Gastrocnemius medialis (tissue), 4 donors: ENCODE data around the gene KCNC3.
"Not testable (repeated sequence)": the region's sequence is repeated elsewhere in the genome, so short reads cannot be mapped to it uniquely, and the experiment has no call there.

Source experiments
- POLR2A ChIP-seq, 2 donors: fragments of 450-650 bp; IDR thresholded peaks; one replicate each; pipeline ENCODE4 v1.6.1; 2017; ENCODE audit warnings: antibody characterized with exemption in 2 of 2, mild to moderate bottlenecking in 2 of 2, moderate library complexity in 2 of 2
- TF ChIP-seq, protein P1 (sequence below), 5 experiments: fragments of 450-650 bp in 3 of 5; fragments of 200-600 bp in 2 of 5; sonication (generic) in 2 of 5; IDR thresholded peaks in 4 of 5; conservative IDR thresholded peaks in 1 of 5; 1 replicate in 4 of 5; 2 replicates in 1 of 5; pipeline ENCODE4 v1.5.1; 2016 to 2019; ENCODE audit warnings: antibody characterized with exemption in 5 of 5, mild to moderate bottlenecking in 3 of 5, moderate library complexity in 3 of 5

GRCh38 chr19:50353487-50353880 lies 24.3 kb upstream of the KCNC3 start:
- not testable (repeated sequence) for TF ChIP-seq POLR2A (IDR thresholded peaks at IDR 0.05)
- TF ChIP-seq, protein P1, sequence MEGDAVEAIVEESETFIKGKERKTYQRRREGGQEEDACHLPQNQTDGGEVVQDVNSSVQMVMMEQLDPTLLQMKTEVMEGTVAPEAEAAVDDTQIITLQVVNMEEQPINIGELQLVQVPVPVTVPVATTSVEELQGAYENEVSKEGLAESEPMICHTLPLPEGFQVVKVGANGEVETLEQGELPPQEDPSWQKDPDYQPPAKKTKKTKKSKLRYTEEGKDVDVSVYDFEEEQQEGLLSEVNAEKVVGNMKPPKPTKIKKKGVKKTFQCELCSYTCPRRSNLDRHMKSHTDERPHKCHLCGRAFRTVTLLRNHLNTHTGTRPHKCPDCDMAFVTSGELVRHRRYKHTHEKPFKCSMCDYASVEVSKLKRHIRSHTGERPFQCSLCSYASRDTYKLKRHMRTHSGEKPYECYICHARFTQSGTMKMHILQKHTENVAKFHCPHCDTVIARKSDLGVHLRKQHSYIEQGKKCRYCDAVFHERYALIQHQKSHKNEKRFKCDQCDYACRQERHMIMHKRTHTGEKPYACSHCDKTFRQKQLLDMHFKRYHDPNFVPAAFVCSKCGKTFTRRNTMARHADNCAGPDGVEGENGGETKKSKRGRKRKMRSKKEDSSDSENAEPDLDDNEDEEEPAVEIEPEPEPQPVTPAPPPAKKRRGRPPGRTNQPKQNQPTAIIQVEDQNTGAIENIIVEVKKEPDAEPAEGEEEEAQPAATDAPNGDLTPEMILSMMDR (IDR thresholded peaks at IDR 0.05 in 4 of 5, conservative IDR thresholded peaks at IDR 0.05 in 1 of 5): not testable (repeated sequence)
